ENCODE results near the gene SPAG16.

- TF ChIP-seq, protein P1, sequence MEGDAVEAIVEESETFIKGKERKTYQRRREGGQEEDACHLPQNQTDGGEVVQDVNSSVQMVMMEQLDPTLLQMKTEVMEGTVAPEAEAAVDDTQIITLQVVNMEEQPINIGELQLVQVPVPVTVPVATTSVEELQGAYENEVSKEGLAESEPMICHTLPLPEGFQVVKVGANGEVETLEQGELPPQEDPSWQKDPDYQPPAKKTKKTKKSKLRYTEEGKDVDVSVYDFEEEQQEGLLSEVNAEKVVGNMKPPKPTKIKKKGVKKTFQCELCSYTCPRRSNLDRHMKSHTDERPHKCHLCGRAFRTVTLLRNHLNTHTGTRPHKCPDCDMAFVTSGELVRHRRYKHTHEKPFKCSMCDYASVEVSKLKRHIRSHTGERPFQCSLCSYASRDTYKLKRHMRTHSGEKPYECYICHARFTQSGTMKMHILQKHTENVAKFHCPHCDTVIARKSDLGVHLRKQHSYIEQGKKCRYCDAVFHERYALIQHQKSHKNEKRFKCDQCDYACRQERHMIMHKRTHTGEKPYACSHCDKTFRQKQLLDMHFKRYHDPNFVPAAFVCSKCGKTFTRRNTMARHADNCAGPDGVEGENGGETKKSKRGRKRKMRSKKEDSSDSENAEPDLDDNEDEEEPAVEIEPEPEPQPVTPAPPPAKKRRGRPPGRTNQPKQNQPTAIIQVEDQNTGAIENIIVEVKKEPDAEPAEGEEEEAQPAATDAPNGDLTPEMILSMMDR (IDR thresholded peaks at IDR 0.05), result no peak
- no peak for TF ChIP-seq POLR2A (IDR thresholded peaks at IDR 0.05)
These were observed 735.7 kb downstream of the SPAG16 start for GRCh38 chr2:214019973-214020345.

All from body of pancreas (tissue), 4 donors.